ENCODE data around the gene KRTAP10-7.

KRTAP10-7 gene

DNA sequence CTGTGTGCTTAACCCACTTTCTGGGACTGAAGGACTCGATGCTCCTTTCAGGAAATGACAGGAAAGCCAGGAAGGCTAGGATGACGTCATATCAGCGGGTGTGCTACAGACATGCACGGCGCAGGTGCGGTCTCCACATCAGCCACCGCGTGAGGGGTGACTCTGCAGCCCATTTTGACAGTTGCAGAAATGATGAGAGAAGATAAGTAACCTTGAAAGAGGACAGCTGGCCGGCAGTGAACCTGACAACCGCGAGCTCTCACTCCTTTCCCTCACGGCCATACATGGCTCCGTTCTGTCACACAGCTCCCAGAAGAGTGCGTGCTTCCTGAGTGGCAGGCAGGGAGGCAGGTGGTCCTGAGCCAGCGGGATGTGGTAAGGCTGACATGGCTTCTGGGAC lies 18.3 kb upstream of the KRTAP10-7 start:
- TF ChIP-seq, protein P1, sequence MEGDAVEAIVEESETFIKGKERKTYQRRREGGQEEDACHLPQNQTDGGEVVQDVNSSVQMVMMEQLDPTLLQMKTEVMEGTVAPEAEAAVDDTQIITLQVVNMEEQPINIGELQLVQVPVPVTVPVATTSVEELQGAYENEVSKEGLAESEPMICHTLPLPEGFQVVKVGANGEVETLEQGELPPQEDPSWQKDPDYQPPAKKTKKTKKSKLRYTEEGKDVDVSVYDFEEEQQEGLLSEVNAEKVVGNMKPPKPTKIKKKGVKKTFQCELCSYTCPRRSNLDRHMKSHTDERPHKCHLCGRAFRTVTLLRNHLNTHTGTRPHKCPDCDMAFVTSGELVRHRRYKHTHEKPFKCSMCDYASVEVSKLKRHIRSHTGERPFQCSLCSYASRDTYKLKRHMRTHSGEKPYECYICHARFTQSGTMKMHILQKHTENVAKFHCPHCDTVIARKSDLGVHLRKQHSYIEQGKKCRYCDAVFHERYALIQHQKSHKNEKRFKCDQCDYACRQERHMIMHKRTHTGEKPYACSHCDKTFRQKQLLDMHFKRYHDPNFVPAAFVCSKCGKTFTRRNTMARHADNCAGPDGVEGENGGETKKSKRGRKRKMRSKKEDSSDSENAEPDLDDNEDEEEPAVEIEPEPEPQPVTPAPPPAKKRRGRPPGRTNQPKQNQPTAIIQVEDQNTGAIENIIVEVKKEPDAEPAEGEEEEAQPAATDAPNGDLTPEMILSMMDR (IDR thresholded peaks at IDR 0.05; ENCODE audit: low read depth, low read length) = no peak
- in situ Hi-C loops (cut with HindIII; ENCODE audit: low sequenced_read_pairs) = no loop called here
- DNase-seq (ENCODE audit: low read depth, low spot score) = no peak
- H3K4me3 ChIP-seq (ENCODE audit: low read depth, low read length) = no peak overlapping the region

DNA sequence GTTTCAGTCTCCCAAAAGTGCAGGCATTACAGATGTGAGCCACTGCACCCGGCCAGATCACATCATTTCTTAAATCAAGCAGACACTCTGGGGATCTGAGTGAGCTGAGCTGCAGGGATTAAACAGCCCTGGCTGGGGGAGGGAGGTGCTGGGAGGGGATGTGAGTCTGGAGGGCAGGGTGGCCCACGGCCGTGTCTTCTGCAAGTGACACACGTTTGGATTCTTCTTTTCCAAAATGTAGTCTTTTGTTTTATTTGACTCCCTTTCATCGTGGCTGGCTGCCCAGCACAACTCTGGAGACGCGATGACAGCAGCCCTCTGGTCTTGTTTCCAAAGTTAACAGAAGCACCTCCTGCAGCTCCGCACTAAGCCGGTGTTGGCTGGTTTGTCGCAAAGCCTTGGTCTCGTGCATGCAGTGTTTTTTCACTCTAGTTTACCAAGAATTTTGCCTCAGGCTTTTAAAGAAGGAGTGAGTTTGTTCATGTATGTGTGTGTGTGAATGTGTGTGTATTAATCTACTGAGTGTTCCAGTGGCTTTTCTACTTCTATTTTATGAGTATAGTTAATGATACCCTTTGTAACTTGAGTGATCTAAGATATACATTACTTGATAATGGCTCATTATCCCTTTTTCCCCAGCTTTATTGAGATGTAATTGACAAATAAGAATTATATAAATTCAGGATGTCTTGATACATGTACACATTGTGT lies 17.2 kb upstream of the KRTAP10-7 start:
- TF ChIP-seq, protein P1 (IDR thresholded peaks at IDR 0.05; ENCODE audit: low read depth, low read length) = no peak
- H3K4me3 ChIP-seq (ENCODE audit: low read depth, low read length) = no peak overlapping the region
- no peak for DNase-seq (ENCODE audit: low read depth, low spot score)
- in situ Hi-C loops (cut with HindIII; ENCODE audit: low sequenced_read_pairs) = no loop called here

DNA sequence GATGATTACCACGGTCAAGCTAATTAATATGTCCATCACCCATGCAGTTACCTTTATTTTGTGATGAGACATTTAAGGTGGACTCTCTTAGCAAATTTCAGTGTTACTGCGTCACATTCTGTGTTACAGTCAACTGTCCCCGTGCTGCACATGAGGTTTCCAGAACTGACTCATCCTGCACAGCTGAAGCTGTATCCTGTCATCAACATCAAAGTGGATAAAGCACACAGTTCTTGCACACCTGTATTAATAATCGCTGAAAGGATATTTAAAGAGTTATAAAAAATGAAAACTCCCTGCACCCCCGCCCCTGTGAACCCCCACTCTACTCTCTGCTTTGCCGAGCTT lies 16.6 kb upstream of the KRTAP10-7 start:
- H3K4me3 ChIP-seq (ENCODE audit: low read depth, low read length) = no peak overlapping the region
- DNase-seq (ENCODE audit: low read depth, low spot score) = no peak
- TF ChIP-seq, protein P1 (IDR thresholded peaks at IDR 0.05; ENCODE audit: low read depth, low read length) = no peak
- in situ Hi-C loops (cut with HindIII; ENCODE audit: low sequenced_read_pairs) = no loop called here

DNA sequence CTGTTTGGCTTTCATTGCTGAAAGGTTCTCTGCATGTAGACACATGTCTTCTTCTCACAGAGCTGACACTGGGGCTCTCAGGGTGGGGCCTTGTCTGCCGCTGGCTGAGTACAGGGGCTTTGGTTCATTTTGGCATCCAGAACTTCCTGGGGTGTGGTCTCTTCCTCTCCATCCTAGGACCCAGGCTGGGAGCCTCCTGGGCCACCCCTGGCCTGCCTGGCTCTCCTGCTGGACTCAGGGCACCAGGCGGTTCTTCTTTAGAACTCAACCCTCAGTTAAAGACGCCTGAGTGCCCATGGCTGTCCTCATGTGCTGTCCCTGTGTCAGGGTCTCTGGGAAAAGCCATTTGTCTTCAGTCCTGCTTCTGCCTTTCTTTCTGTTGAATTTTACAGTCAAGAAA lies 14.5 kb upstream of the KRTAP10-7 start:
- in situ Hi-C loops (cut with HindIII; ENCODE audit: low sequenced_read_pairs) = no loop called here
- DNase-seq (ENCODE audit: low read depth, low spot score) = no peak
- no peak overlapping the region for H3K4me3 ChIP-seq (ENCODE audit: low read depth, low read length)
- TF ChIP-seq, protein P1 (IDR thresholded peaks at IDR 0.05; ENCODE audit: low read depth, low read length) = no peak

DNA sequence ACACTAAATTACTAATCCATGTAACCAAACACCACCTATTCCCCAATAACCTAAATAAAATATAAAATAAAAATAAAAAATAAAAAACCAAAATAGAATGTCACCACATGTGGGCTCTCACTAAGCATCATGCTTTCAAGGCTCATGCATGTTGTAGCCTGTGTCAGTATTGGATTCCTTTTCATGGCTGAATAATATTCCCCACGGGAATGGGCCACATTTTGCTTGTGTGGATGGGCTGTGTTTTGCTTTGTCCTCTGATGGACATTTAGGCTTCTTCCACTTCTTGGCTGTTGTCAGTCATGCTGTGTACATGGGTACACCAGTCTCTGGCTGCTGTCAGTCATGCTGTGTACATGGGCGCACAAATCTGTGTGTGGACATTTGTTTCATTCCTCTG lies 11.3 kb upstream of the KRTAP10-7 start:
- DNase-seq (ENCODE audit: low read depth, low spot score) = no peak
- no peak overlapping the region for H3K4me3 ChIP-seq (ENCODE audit: low read depth, low read length)
- in situ Hi-C loops (cut with HindIII; ENCODE audit: low sequenced_read_pairs) = no loop called here
- TF ChIP-seq, protein P1 (IDR thresholded peaks at IDR 0.05; ENCODE audit: low read depth, low read length) = no peak

DNA sequence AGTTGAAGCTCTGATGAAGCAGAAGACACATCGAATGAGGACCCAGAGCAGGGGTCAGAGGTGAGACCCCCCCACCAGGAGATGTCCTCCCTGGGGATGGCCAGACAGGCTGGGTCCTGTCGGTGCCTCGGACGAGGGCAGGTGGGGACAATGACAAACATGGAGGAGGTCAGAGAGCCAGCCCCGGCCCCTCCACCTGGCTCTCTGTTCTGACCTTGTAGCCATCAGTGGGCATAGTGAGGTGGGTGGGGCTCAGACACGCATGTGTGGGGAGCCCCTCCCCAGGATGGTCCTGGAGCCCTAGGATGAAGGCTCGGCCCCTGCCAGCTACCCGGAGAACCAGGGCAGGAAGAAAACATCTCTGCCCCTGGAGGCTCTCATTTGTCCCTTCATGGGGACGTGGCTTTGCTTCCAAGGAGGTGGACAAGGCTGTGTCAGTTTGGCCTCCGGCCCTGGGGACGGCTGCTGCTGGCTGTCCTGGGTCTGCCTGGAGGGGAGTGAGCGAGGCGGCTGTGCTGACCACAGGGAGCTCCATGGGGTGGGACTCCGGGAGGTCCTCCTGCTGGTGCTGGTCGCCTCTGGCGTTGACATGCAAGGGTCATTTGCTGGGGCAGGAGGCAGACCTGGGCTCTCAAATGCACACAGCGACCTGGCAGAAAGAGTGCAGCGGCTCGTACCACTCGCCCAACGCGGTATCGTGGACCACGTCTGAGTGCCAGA lies 10.7 kb upstream of the KRTAP10-7 start:
- no peak overlapping the region for H3K4me3 ChIP-seq (ENCODE audit: low read depth, low read length)
- DNase-seq (ENCODE audit: low read depth, low spot score) = no peak
- in situ Hi-C loops (cut with HindIII; ENCODE audit: low sequenced_read_pairs) = no loop called here
- TF ChIP-seq, protein P1 (IDR thresholded peaks at IDR 0.05; ENCODE audit: low read depth, low read length) = no peak
